ENCODE results near the gene RELL1.

Gene RELL1

GRCh38 chr4:37653601-37654000 lies 32.6 kb downstream of the RELL1 start:
- DNase-seq (ENCODE audit: low read depth), result no peak
- in situ Hi-C loops (cut with HindIII; ENCODE audit: low sequenced_read_pairs), result no loop called here
- TF ChIP-seq, protein P1, sequence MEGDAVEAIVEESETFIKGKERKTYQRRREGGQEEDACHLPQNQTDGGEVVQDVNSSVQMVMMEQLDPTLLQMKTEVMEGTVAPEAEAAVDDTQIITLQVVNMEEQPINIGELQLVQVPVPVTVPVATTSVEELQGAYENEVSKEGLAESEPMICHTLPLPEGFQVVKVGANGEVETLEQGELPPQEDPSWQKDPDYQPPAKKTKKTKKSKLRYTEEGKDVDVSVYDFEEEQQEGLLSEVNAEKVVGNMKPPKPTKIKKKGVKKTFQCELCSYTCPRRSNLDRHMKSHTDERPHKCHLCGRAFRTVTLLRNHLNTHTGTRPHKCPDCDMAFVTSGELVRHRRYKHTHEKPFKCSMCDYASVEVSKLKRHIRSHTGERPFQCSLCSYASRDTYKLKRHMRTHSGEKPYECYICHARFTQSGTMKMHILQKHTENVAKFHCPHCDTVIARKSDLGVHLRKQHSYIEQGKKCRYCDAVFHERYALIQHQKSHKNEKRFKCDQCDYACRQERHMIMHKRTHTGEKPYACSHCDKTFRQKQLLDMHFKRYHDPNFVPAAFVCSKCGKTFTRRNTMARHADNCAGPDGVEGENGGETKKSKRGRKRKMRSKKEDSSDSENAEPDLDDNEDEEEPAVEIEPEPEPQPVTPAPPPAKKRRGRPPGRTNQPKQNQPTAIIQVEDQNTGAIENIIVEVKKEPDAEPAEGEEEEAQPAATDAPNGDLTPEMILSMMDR (IDR thresholded peaks at IDR 0.05; ENCODE audit: low read depth, low read length, missing control alignments), result no peak
- no peak overlapping the region for H3K4me3 ChIP-seq (ENCODE audit: low read depth, low read length)

GRCh38 chr4:37652747-37653527 lies 33.2 kb downstream of the RELL1 start:
- no peak for DNase-seq (ENCODE audit: low read depth)
- no peak overlapping the region for H3K4me3 ChIP-seq (ENCODE audit: low read depth, low read length)
- TF ChIP-seq, protein P1 (IDR thresholded peaks at IDR 0.05; ENCODE audit: low read depth, low read length, missing control alignments), result no peak
- in situ Hi-C loops (cut with HindIII; ENCODE audit: low sequenced_read_pairs), result no loop called here

GRCh38 chr4:37651781-37652377 lies 34.3 kb downstream of the RELL1 start:
- TF ChIP-seq, protein P1 (IDR thresholded peaks at IDR 0.05; ENCODE audit: low read depth, low read length, missing control alignments), result no peak
- H3K4me3 ChIP-seq (ENCODE audit: low read depth, low read length), result no peak overlapping the region
- no peak for DNase-seq (ENCODE audit: low read depth)
- in situ Hi-C loops (cut with HindIII; ENCODE audit: low sequenced_read_pairs), result no loop called here

DNA sequence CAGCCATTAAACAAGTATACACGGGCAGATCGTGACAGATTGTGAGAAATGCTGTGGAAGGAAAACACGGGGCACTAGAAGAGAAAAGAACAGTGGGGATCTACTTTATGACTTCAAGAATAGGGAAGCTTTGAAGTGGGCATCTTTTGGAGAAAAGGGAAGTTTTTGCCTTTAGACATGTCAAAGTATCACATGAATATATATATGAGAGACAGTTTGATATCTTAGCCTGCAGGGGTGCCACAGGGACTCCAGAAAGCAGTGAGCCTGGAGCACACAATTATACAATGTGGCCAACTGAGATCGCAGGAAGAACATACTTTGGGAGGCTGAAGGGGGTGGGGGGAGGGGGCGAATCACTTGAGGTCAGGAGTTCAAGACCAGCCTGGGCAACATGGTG lies 35.7 kb downstream of the RELL1 start:
- TF ChIP-seq, protein P1 (IDR thresholded peaks at IDR 0.05; ENCODE audit: low read depth, low read length, missing control alignments), result no peak
- in situ Hi-C loops (cut with HindIII; ENCODE audit: low sequenced_read_pairs), result no loop called here
- no peak for DNase-seq (ENCODE audit: low read depth)
- no peak overlapping the region for H3K4me3 ChIP-seq (ENCODE audit: low read depth, low read length)

- H3K4me3 ChIP-seq (ENCODE audit: low read depth, low read length), result no peak overlapping the region
- TF ChIP-seq, protein P1 (IDR thresholded peaks at IDR 0.05; ENCODE audit: low read depth, low read length, missing control alignments), result no peak
- in situ Hi-C loops (cut with HindIII; ENCODE audit: low sequenced_read_pairs), result no loop called here
- no peak for DNase-seq (ENCODE audit: low read depth)
Observed at GRCh38 chr4:37649268-37649667, 36.9 kb downstream of the RELL1 start.

DNA sequence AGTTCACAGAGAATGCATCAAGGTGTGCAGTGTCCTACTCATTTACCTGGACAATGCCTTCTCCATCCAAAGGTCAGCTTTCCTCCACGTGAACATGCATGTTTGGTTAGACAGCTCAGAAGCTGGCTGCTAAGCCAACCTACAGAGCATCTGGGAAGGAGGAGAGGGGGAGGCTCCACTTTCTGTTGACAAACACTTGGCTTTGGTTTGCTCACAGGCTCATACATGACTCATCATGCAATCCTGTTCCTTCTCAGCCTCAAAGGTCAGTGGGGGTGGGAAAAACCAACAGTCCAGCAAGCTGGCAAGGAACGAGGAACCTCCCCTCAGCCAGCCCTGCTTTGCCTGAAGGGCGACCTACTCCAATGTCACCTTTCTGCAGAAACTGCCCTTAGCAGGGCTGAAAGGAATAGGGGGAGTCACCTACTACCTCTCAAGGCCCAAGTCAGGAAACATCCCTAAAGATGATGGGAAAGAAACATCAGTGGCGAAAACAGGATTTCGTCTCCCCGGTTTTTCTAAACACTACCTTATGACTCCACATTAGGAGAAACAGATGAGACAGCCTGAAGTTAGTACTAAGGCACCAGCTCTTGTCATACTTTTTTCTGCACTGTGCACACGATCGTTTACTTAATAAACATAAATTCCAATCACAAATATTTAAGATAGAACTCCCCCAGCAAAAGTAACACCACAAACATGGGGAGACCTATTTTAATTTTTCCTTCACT lies 37.9 kb downstream of the RELL1 start:
- H3K4me3 ChIP-seq (ENCODE audit: low read depth, low read length), result no peak overlapping the region
- in situ Hi-C loops (cut with HindIII; ENCODE audit: low sequenced_read_pairs), result no loop called here
- DNase-seq (ENCODE audit: low read depth), result peak; percentile 82
- TF ChIP-seq, protein P1 (IDR thresholded peaks at IDR 0.05; ENCODE audit: low read depth, low read length, missing control alignments), result no peak
